ENCODE results near the gene EFHC2. TPM values are rescaled to one million over a fixed set of nuclear protein-coding genes. Genes with fewer than 3 reads are reported as not detected.

The EFHC2 gene
- total RNA-seq, 1 donor from 2014 or later, result 3.2 TPM

DNA sequence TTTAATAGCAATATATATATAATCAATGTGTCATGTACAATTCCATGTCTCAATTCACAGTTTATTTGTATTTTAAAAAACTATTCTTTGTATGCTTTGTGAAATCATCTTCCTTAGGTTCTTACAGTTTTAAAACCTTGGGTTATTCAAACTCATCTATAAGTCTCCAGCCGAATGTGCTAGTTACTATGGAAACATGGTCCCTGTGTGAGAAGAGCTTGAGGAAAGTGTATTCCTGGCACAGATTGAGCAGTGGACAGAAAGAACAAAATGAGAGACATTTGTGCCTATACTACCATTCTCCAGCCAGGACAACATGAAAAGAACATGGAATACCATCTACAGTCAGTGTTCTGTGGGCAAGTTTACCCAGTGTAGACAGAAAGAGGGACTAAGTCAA, 103.4 kb downstream of the EFHC2 start:
- H3K27me3 ChIP-seq, result no peaks in the 10 kb centered on the region
- TF ChIP-seq POLR2A (IDR thresholded peaks at IDR 0.05) (no peak), POLR2AphosphoS5 (IDR thresholded peaks at IDR 0.05; ENCODE audit: insufficient read depth in 1 of 2, low read depth in 1 of 2) (no peak)
- TF ChIP-seq, protein P1, sequence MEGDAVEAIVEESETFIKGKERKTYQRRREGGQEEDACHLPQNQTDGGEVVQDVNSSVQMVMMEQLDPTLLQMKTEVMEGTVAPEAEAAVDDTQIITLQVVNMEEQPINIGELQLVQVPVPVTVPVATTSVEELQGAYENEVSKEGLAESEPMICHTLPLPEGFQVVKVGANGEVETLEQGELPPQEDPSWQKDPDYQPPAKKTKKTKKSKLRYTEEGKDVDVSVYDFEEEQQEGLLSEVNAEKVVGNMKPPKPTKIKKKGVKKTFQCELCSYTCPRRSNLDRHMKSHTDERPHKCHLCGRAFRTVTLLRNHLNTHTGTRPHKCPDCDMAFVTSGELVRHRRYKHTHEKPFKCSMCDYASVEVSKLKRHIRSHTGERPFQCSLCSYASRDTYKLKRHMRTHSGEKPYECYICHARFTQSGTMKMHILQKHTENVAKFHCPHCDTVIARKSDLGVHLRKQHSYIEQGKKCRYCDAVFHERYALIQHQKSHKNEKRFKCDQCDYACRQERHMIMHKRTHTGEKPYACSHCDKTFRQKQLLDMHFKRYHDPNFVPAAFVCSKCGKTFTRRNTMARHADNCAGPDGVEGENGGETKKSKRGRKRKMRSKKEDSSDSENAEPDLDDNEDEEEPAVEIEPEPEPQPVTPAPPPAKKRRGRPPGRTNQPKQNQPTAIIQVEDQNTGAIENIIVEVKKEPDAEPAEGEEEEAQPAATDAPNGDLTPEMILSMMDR (IDR thresholded peaks at IDR 0.05), result no peak
- no peak overlapping the region for H3K27ac ChIP-seq
- H3K4me3 ChIP-seq, result no peak overlapping the region
- DNase-seq (ENCODE audit: extremely low spot score in 2 of 2), result no peak
- no peaks in the 10 kb centered on the region for H3K9me3 ChIP-seq
- intact Hi-C loops (cut with DNase I), result loop anchor here (5.0 kb wide), 1 partner anchor 117 kb away; no protein-coding TSS in a partner anchor
- H3K36me3 ChIP-seq, result no peaks in the 10 kb centered on the region
- no peaks in the 10 kb centered on the region for H3K4me1 ChIP-seq

DNA sequence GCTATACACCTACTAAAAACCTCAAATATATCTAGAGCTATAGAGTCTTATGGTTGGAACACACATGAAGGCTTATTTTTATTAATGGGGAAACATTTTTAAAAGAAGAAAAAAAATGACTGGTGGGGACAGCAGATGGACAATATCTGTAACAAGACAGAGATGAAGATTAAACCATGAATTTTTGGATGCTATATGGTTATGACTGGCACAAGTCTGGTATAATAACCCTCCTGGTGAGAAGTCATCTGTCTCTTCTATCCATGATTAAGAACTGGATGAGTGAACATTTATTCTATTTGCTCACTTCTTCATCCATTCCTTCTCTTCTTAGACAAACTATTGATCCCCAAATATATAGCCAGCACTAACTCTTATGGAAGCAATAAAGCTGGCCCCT, 104.4 kb downstream of the EFHC2 start:
- no peaks in the 10 kb centered on the region for H3K36me3 ChIP-seq
- TF ChIP-seq POLR2AphosphoS5 (IDR thresholded peaks at IDR 0.05; ENCODE audit: insufficient read depth in 1 of 2, low read depth in 1 of 2) (no peak), POLR2A (IDR thresholded peaks at IDR 0.05) (no peak)
- TF ChIP-seq, protein P1 (IDR thresholded peaks at IDR 0.05), result no peak
- H3K4me1 ChIP-seq, result no peaks in the 10 kb centered on the region
- DNase-seq (ENCODE audit: extremely low spot score in 2 of 2), result no peak
- no peak overlapping the region for H3K27ac ChIP-seq
- H3K27me3 ChIP-seq, result no peaks in the 10 kb centered on the region
- intact Hi-C loops (cut with DNase I), result no loop called here
- H3K4me3 ChIP-seq, result no peak overlapping the region
- H3K9me3 ChIP-seq, result no peaks in the 10 kb centered on the region

DNA sequence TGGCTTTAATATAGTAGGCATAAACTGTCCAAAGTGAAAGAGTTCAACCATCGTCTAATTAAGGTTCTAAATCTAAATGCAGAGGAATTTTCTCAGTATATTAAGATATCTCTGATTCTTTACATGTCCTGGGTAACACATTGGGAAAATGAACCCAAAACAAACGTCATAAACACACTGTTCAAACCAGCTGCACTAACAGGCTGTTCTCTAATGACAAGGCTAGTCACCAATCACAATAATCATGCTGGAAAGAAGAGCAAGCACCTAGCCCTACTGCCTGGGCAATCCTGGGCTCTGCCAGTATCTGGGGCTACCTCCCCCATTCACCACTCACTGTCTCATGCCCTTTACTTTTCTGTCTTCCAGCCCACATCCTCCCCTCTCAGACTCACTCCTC, 107.9 kb downstream of the EFHC2 start:
- DNase-seq (ENCODE audit: extremely low spot score in 2 of 2), result no peak
- no peaks in the 10 kb centered on the region for H3K4me1 ChIP-seq
- intact Hi-C loops (cut with DNase I), result no loop called here
- H3K27ac ChIP-seq, result no peak overlapping the region
- no peak overlapping the region for H3K4me3 ChIP-seq
- H3K27me3 ChIP-seq, result no peaks in the 10 kb centered on the region
- H3K36me3 ChIP-seq, result no peaks in the 10 kb centered on the region
- TF ChIP-seq, protein P1 (IDR thresholded peaks at IDR 0.05), result no peak
- H3K9me3 ChIP-seq, result no peaks in the 10 kb centered on the region

DNA sequence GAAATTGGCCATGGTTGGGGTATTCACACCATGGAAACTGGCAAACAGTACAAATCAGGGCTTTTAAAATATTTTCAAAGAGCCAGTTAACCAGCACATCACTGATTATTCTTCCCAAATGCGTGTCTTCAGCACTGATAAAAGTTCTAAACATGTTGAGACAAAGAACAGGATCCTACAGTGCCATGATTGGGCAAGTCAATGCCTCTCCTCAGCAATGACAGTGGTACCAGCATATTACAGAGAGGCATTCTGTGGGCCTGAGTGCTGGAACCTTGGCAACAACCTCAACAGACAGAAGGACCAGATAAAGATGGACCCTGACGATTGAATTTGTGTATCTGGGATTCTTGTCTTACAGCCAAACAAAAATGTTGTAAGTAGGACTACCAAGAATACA, 108.9 kb downstream of the EFHC2 start:
- H3K36me3 ChIP-seq, result no peaks in the 10 kb centered on the region
- DNase-seq (ENCODE audit: extremely low spot score in 2 of 2), result no peak
- H3K27ac ChIP-seq, result no peak overlapping the region
- no peaks in the 10 kb centered on the region for H3K9me3 ChIP-seq
- intact Hi-C loops (cut with DNase I), result no loop called here
- no peak overlapping the region for H3K4me3 ChIP-seq
- TF ChIP-seq POLR2AphosphoS5 (IDR thresholded peaks at IDR 0.05; ENCODE audit: insufficient read depth in 1 of 2, low read depth in 1 of 2) (no peak), POLR2A (IDR thresholded peaks at IDR 0.05) (no peak)
- TF ChIP-seq, protein P1 (IDR thresholded peaks at IDR 0.05), result no peak
- H3K4me1 ChIP-seq, result no peaks in the 10 kb centered on the region
- H3K27me3 ChIP-seq, result no peaks in the 10 kb centered on the region

DNA sequence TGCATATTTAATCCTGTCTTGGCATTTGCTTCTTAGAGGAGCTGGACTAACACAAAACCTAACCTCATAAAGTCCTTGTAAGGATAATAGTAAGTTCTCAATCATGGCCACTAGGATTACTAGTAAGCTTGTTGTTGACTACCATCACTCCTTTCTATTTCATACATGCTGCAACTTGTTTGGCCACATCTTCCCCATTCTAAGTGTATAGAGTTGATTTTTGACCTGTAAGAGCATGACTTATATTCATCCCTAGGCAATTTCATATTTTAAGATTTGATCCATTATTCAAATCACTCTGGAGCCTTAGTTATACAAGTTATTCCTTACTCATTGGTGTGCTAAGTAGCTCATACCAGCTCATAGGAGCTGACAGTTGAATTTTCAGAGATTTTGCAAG, 109.4 kb downstream of the EFHC2 start:
- no peaks in the 10 kb centered on the region for H3K27me3 ChIP-seq
- H3K4me1 ChIP-seq, result no peaks in the 10 kb centered on the region
- DNase-seq (ENCODE audit: extremely low spot score in 2 of 2), result no peak
- intact Hi-C loops (cut with DNase I), result no loop called here
- H3K9me3 ChIP-seq, result no peaks in the 10 kb centered on the region
- no peak overlapping the region for H3K4me3 ChIP-seq
- H3K27ac ChIP-seq, result no peak overlapping the region
- TF ChIP-seq POLR2A (IDR thresholded peaks at IDR 0.05) (no peak), POLR2AphosphoS5 (IDR thresholded peaks at IDR 0.05; ENCODE audit: insufficient read depth in 1 of 2, low read depth in 1 of 2) (no peak)
- TF ChIP-seq, protein P1 (IDR thresholded peaks at IDR 0.05), result no peak
- no peaks in the 10 kb centered on the region for H3K36me3 ChIP-seq

Measured in vagina (tissue), 2 donors.